H9 (cell line): Measurements from ENCODE around the gene TBC1D10B. TPM values are rescaled to one million over a fixed set of nuclear protein-coding genes. Genes with fewer than 3 reads are reported as not detected.
A peak's percentile ranks its signal among the peaks of the same experiment; 100 is the strongest.

Experiments used
- DNase-seq: peaks from one replicate; pipeline ENCODE4 v3.0.0-alpha.2; 2017
- H2AFZ ChIP-seq: one replicate; pipeline ENCODE4 v1.6.1; 2013; ENCODE audit warnings: mild to moderate bottlenecking, low read length, control low read depth, moderate library complexity
- H2AK5ac ChIP-seq: 2 replicates; pipeline ENCODE4 v1.6.1; 2013; ENCODE audit warnings: low read length, control low read depth, mixed read lengths; ENCODE audit not compliant: insufficient read length
- H2BK120ac ChIP-seq: one replicate; pipeline ENCODE4 v1.6.1; 2013; ENCODE audit warnings: low read depth, mild to moderate bottlenecking, low read length, control low read depth, inconsistent platforms; ENCODE audit not compliant: poor library complexity, severe bottlenecking
- H2BK12ac ChIP-seq: 2 replicates; pipeline ENCODE4 v1.6.1; 2013; ENCODE audit warnings: low read length, control low read depth, mixed read lengths, low read depth; ENCODE audit not compliant: insufficient read length
- H2BK15ac ChIP-seq: 2 replicates; pipeline ENCODE4 v1.6.1; 2013; ENCODE audit warnings: low read depth, low read length, control low read depth
- H2BK20ac ChIP-seq: one replicate; pipeline ENCODE4 v1.6.1; 2013; ENCODE audit warnings: low read depth, mild to moderate bottlenecking, low read length, control low read depth, inconsistent platforms; ENCODE audit not compliant: poor library complexity, severe bottlenecking
- H2BK5ac ChIP-seq: 2 replicates; pipeline ENCODE4 v1.6.1; 2013; ENCODE audit warnings: low read length, control low read depth, mixed read lengths; ENCODE audit not compliant: insufficient read length
- H3K14ac ChIP-seq: 2 replicates; pipeline ENCODE4 v1.6.1; 2013; ENCODE audit warnings: low read length, control low read depth; ENCODE audit not compliant: insufficient read depth
- H3K18ac ChIP-seq: 2 replicates; pipeline ENCODE4 v1.6.1; 2013; ENCODE audit warnings: low read depth, mild to moderate bottlenecking, mixed read lengths, low read length, control low read depth; ENCODE audit not compliant: insufficient read length
- H3K23ac ChIP-seq: 2 replicates; pipeline ENCODE4 v1.6.1; 2013; ENCODE audit warnings: low read length, control low read depth, mixed read lengths, low read depth; ENCODE audit not compliant: insufficient read length
- H3K23me2 ChIP-seq: 2 replicates; pipeline ENCODE4 v1.6.1; 2013; ENCODE audit warnings: low read depth, mild to moderate bottlenecking, mixed read lengths, low read length, control low read depth; ENCODE audit not compliant: insufficient read length, poor library complexity, severe bottlenecking
- H3K27ac ChIP-seq: 2 replicates; pipeline ENCODE4 v1.5.1; 2013; ENCODE audit warnings: low read length, control low read depth, mixed read lengths, low read depth; ENCODE audit not compliant: insufficient read length
- H3K27me3 ChIP-seq: 2 replicates; pipeline ENCODE4 v1.6.1; 2013; ENCODE audit warnings: low read length, control low read depth, inconsistent platforms; ENCODE audit not compliant: insufficient read depth
- H3K4ac ChIP-seq: 2 replicates; pipeline ENCODE4 v1.6.1; 2013; ENCODE audit warnings: low read depth, mild to moderate bottlenecking, control low read depth, inconsistent platforms, low read length, moderate library complexity
- H3K4me1 ChIP-seq: 2 replicates; pipeline ENCODE4 v1.6.1; 2013; ENCODE audit warnings: low read length, control low read depth, inconsistent platforms; ENCODE audit not compliant: insufficient read depth
- H3K4me2 ChIP-seq: 2 replicates; pipeline ENCODE4 v1.6.1; 2013; ENCODE audit warnings: low read length, control low read depth, mixed read lengths; ENCODE audit not compliant: insufficient read length, insufficient read depth
- H3K56ac ChIP-seq: 2 replicates; pipeline ENCODE4 v1.6.1; 2013; ENCODE audit warnings: low read depth, mild to moderate bottlenecking, mixed read lengths, low read length, control low read depth; ENCODE audit not compliant: insufficient read length
- H3K79me1 ChIP-seq: 2 replicates; pipeline ENCODE4 v1.6.1; 2013; ENCODE audit warnings: low read depth, mild to moderate bottlenecking, moderate library complexity, low read length, control low read depth, inconsistent platforms; ENCODE audit not compliant: insufficient read depth, poor library complexity, severe bottlenecking
- H3K79me2 ChIP-seq: 2 replicates; pipeline ENCODE4 v1.6.1; 2013; ENCODE audit warnings: low read length, control low read depth, inconsistent platforms; ENCODE audit not compliant: insufficient read depth
- H3K9ac ChIP-seq: 2 replicates; pipeline ENCODE4 v1.6.1; 2013; ENCODE audit warnings: low read length, control low read depth, mixed read lengths; ENCODE audit not compliant: insufficient read length; ENCODE audit errors: extremely low read depth
- H3K9me3 ChIP-seq: one replicate; pipeline ENCODE4 v1.6.1; 2013; ENCODE audit warnings: low read depth, low read length, inconsistent platforms; ENCODE audit not compliant: control insufficient read depth
- H3T11ph ChIP-seq: one replicate; pipeline ENCODE4 v1.6.1; 2013; ENCODE audit warnings: mild to moderate bottlenecking, low read length, control low read depth, inconsistent platforms
- H4K20me1 ChIP-seq: one replicate; pipeline ENCODE4 v1.6.1; 2013; ENCODE audit not compliant: control insufficient read depth, insufficient read length, insufficient read depth
- H4K5ac ChIP-seq: 2 replicates; pipeline ENCODE4 v1.6.1; 2013; ENCODE audit warnings: low read depth, mild to moderate bottlenecking, mixed read lengths, low read length, control low read depth; ENCODE audit not compliant: insufficient read length
- H4K8ac ChIP-seq: replicated peaks from 2 replicates; pipeline ENCODE4 v1.6.1; 2013; ENCODE audit warnings: low read length, control low read depth, mixed read lengths, low read depth; ENCODE audit not compliant: insufficient read length
- H4K91ac ChIP-seq: 2 replicates; pipeline ENCODE4 v1.6.1; 2013; ENCODE audit warnings: low read depth, mild to moderate bottlenecking, moderate library complexity, mixed read lengths, low read length, control low read depth; ENCODE audit not compliant: insufficient read length
- H3K27ac Mint-ChIP-seq, 3 experiments: 2 replicates in 2 of 3; 3 replicates in 1 of 3; pipeline ENCODE4 v1.8.0; 2020 to 2021; ENCODE audit warnings: mixed read lengths in 3 of 3, mild to moderate bottlenecking in 1 of 3, moderate library complexity in 1 of 3
- H3K27me3 Mint-ChIP-seq: 2 replicates; pipeline ENCODE4 v1.8.0; 2021; ENCODE audit warnings: low read depth, mild to moderate bottlenecking, moderate library complexity, mixed read lengths
- H3K36me3 Mint-ChIP-seq, 3 experiments: 2 replicates in 2 of 3; 3 replicates in 1 of 3; pipeline ENCODE4 v1.8.0; 2020 to 2021; ENCODE audit warnings: low read depth in 3 of 3, mixed read lengths in 3 of 3; ENCODE audit not compliant: insufficient read depth in 1 of 3
- H3K4me1 Mint-ChIP-seq, 2 experiments: 2 replicates each; pipeline ENCODE4 v1.8.0; 2020; ENCODE audit warnings: mixed read lengths in 2 of 2
- H3K4me3 Mint-ChIP-seq, 2 experiments: 2 replicates in 1 of 2; 3 replicates in 1 of 2; pipeline ENCODE4 v1.8.0; 2020 to 2021; ENCODE audit warnings: mild to moderate bottlenecking in 2 of 2, mixed read lengths in 2 of 2, moderate library complexity in 1 of 2
- H3K9me3 Mint-ChIP-seq, 2 experiments: 2 replicates in 1 of 2; 3 replicates in 1 of 2; pipeline ENCODE4 v1.8.0; 2020; ENCODE audit warnings: mild to moderate bottlenecking in 2 of 2, mixed read lengths in 2 of 2, moderate library complexity in 1 of 2
- CTCF ChIP-seq: fragments of 200-600 bp; sonication (generic); conservative IDR thresholded peaks from 3 replicates; pipeline ENCODE4 v1.8.0; 2021; ENCODE audit warnings: antibody characterized with exemption, mild to moderate bottlenecking
- WGBS: extraction: QIAGEN DNeasy Blood & Tissue Kit; methylation state at CpG from one replicate; pipeline ENCODE4 v1.1.7; 2013; ENCODE audit warnings: missing lambda C conversion rate, low lambda C conversion rate, mixed read lengths; ENCODE audit not compliant: insufficient read length; ENCODE audit errors: extremely low coverage; 5-methylcytosine and 5-hydroxymethylcytosine counted together
- total RNA-seq: library from RNA; stranded (reverse); gene quantifications from 2 replicates; pipeline ENCODE4 v1.2.1, GENCODE V29; 2021

The TBC1D10B gene
- total RNA-seq, 1 experiment from 2014 or later, result 25.6 TPM

GRCh38 chr16:30409125-30410060 is 39.1 kb upstream of the TBC1D10B start:
- no peak overlapping the region for H4K91ac ChIP-seq
- H2BK20ac ChIP-seq, result no peak overlapping the region
- H3K4me1 ChIP-seq, result no peaks in the 10 kb centered on the region
- H3K23me2 ChIP-seq, result peaks cover 4% of the 10 kb centered on the region
- no peak overlapping the region for H4K5ac ChIP-seq
- H3K9me3 ChIP-seq, result no peaks in the 10 kb centered on the region
- no peak overlapping the region for H2BK15ac ChIP-seq
- peak; percentile 92 for DNase-seq
- no CpG with 5 or more reads among the region's 15 CpGs for WGBS
- H3K27me3 Mint-ChIP-seq, result peaks cover 2% of the 10 kb centered on the region; the same call in 1 of the 2 replicates
- H3K4me3 Mint-ChIP-seq, result peak overlapping the region; percentile 8 to 87; a peak in 3 of 5 replicates
- no peak overlapping the region for H3K4me2 ChIP-seq
- H3K18ac ChIP-seq, result no peak overlapping the region
- no peak overlapping the region for H3K9ac ChIP-seq
- H3K4me1 Mint-ChIP-seq, result peaks cover 12 to 19% of the 10 kb centered on the region in 2 experiments
- peaks cover 25 to 33% (median 28%) of the 10 kb centered on the region in 3 experiments; a peak in 6 of 7 replicates for H3K36me3 Mint-ChIP-seq
- no peak overlapping the region for H4K8ac ChIP-seq
- H2AK5ac ChIP-seq, result no peak overlapping the region
- H3T11ph ChIP-seq, result no peak overlapping the region
- H2BK5ac ChIP-seq, result no peak overlapping the region
- no peak overlapping the region for H2AFZ ChIP-seq
- no peak overlapping the region for H2BK120ac ChIP-seq
- H3K23ac ChIP-seq, result no peak overlapping the region
- no peak overlapping the region for H3K14ac ChIP-seq
- H3K79me2 ChIP-seq, result 0 out of 2 replicates have a peak, but pooled peaks cover 1% of the 10 kb centered on the region
- no peak overlapping the region for H3K56ac ChIP-seq
- no peak overlapping the region for H3K4ac ChIP-seq
- H4K20me1 ChIP-seq, result no peaks in the 10 kb centered on the region
- H3K27me3 ChIP-seq, result no peaks in the 10 kb centered on the region
- no peak overlapping the region for H3K27ac ChIP-seq
- H3K27ac Mint-ChIP-seq, result peak overlapping the region in 2 of 3 experiments; percentile 55 to 62; a peak in 2 of 7 replicates
- no peak overlapping the region for H2BK12ac ChIP-seq
- peak; percentile 95 for TF ChIP-seq CTCF
- H3K9me3 Mint-ChIP-seq, result no peaks in the 10 kb centered on the region
- no peaks in the 10 kb centered on the region for H3K79me1 ChIP-seq
